HG02973 (cell line): ENCODE data around the gene TSNAXIP1.
A peak's percentile ranks its signal among the peaks of the same experiment; 100 is the strongest.

Experiments
- ATAC-seq: cut with Tn5 transposase; IDR thresholded peaks from one replicate; pipeline ENCODE4 v1.9.1; 2021; ENCODE audit warnings: moderate library complexity; ENCODE audit not compliant: unreplicated experiment

Gene TSNAXIP1

GRCh38 chr16:67806428-67807147 is at the start of gene TSNAXIP1, which contains the start of gene RANBP10:
TSNAXIP1 (plus strand) TSS chr16:67806889; CDS start chr16:67807150, 261 bp downstream.
RANBP10 (minus strand) TSS chr16:67806560; CDS start chr16:67806536, 24 bp downstream.
- ATAC-seq = peak; percentile 85

GRCh38 chr16:67758006-67758405 is 48.7 kb upstream of the TSNAXIP1 start:
- ATAC-seq = no peak

GRCh38 chr16:67758966-67759365 is 47.7 kb upstream of the TSNAXIP1 start:
- ATAC-seq = no peak

- ATAC-seq = no peak
These were observed 46.3 kb upstream of the TSNAXIP1 start for GRCh38 chr16:67760206-67760955.

GRCh38 chr16:67760956-67761230 is 45.8 kb upstream of the TSNAXIP1 start:
- no peak for ATAC-seq

- no peak for ATAC-seq
These were observed 44.8 kb upstream of the TSNAXIP1 start for GRCh38 chr16:67761924-67762323.

- ATAC-seq = no peak
These were observed 44.3 kb upstream of the TSNAXIP1 start for GRCh38 chr16:67762385-67762784.

- ATAC-seq = no peak
These were observed 43.6 kb upstream of the TSNAXIP1 start for GRCh38 chr16:67763066-67763465.

GRCh38 chr16:67764158-67764667 is 42.5 kb upstream of the TSNAXIP1 start:
- no peak for ATAC-seq

- ATAC-seq = no peak
These were observed 40.4 kb upstream of the TSNAXIP1 start for GRCh38 chr16:67766291-67766690.

GRCh38 chr16:67767953-67768352 is 38.7 kb upstream of the TSNAXIP1 start:
- ATAC-seq = no peak

- ATAC-seq = no peak
These were observed 36.2 kb upstream of the TSNAXIP1 start for GRCh38 chr16:67770346-67770991.

- ATAC-seq = no peak
These were observed 33.6 kb upstream of the TSNAXIP1 start for GRCh38 chr16:67773099-67773498.

GRCh38 chr16:67773569-67774456 is 32.9 kb upstream of the TSNAXIP1 start:
- no peak for ATAC-seq

GRCh38 chr16:67774457-67774853 is 32.2 kb upstream of the TSNAXIP1 start:
- ATAC-seq = no peak

- no peak for ATAC-seq
These were observed 31.4 kb upstream of the TSNAXIP1 start for GRCh38 chr16:67775273-67775672.

- no peak for ATAC-seq
These were observed 27.3 kb upstream of the TSNAXIP1 start for GRCh38 chr16:67779256-67780014.

- no peak for ATAC-seq
These were observed 25.7 kb upstream of the TSNAXIP1 start for GRCh38 chr16:67780847-67781564.

GRCh38 chr16:67781565-67781921 is 25.1 kb upstream of the TSNAXIP1 start:
- peak; percentile 54 for ATAC-seq
